Osteocyte (in vitro differentiated cells): ENCODE results near the gene RAMACL. TPM values are rescaled to one million over a fixed set of nuclear protein-coding genes. Genes with fewer than 3 reads are reported as not detected.

Experiments
- DNase-seq: peaks from one replicate; pipeline ENCODE4 v3.0.0; 2021; ENCODE audit warnings: mixed read lengths; ENCODE audit not compliant: unreplicated experiment; ENCODE audit errors: extremely low spot score
- H3K27ac Mint-ChIP-seq: one replicate; pipeline ENCODE4 v1.8.0; 2021; ENCODE audit warnings: mild to moderate bottlenecking, mixed read lengths; ENCODE audit not compliant: unreplicated experiment
- H3K27me3 Mint-ChIP-seq: one replicate; pipeline ENCODE4 v1.8.0; 2021; ENCODE audit warnings: mixed read lengths; ENCODE audit not compliant: unreplicated experiment
- H3K36me3 Mint-ChIP-seq: one replicate; pipeline ENCODE4 v1.8.0; 2021; ENCODE audit warnings: mixed read lengths; ENCODE audit not compliant: unreplicated experiment
- H3K4me1 Mint-ChIP-seq: one replicate; pipeline ENCODE4 v1.8.0; 2021; ENCODE audit warnings: mixed read lengths; ENCODE audit not compliant: unreplicated experiment
- H3K4me3 Mint-ChIP-seq: one replicate; pipeline ENCODE4 v1.8.0; 2021; ENCODE audit warnings: mild to moderate bottlenecking, moderate library complexity, mixed read lengths; ENCODE audit not compliant: unreplicated experiment
- H3K9me3 Mint-ChIP-seq: one replicate; pipeline ENCODE4 v1.8.0; 2021; ENCODE audit warnings: mixed read lengths; ENCODE audit not compliant: unreplicated experiment
- CTCF ChIP-seq: fragments of 200-600 bp; sonication (generic); IDR thresholded peaks from 2 replicates; pipeline ENCODE4 v1.5.0; 2021; ENCODE audit warnings: antibody characterized with exemption, mild to moderate bottlenecking, moderate library complexity
- total RNA-seq: library from RNA; stranded (reverse); gene quantifications from 2 replicates; pipeline ENCODE4 v1.2.1, GENCODE V29; 2021

Gene RAMACL
- total RNA-seq, 1 donor from 2014 or later: 3.6 TPM

DNA sequence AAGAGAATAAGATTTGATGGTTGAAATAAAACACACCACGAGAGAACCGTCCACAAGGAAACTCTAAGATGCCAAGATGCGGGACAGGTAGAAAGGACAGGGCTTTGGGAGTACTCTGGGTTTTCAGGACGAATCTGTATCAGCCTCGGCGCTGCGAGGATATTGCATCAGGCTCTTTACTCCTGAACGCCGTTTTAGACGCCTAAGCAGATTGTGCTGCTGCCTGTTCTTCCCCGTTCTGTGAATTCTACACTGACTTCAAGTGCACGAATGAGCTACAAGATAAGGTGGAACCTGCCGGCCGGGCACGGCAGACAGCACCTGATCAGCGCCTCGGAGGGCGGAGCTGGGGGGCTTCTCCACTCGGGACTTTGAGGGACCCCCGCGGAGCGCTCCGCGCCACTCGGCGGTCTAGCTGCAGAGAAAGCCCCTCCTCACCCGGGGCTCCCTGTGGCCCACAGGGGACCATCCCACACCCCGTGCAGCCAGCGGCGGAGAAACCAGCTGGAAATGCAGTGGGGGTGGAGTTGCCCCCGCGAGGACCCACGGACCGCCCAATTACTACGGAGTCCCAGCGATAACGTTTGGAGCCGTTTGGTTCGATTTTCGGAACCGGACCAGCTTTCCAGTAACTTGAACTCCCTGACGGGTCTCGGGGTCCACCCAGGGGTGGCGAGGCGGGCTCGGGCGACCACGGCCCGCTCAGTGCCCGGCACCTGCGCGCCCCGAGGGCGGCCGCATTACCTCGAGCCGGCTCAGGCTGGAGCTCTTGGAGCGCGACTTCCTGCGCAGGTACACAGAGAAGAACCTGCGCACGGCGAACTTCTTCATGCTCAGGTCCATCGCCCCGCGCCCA is 39.9 kb upstream of the RAMACL start:
- Mint-ChIP-seq H3K4me3 (peak overlapping the region; percentile 81), H3K4me1 (peaks cover 55% of the 10 kb centered on the region), H3K36me3 (no peaks in the 10 kb centered on the region), H3K9me3 (no peaks in the 10 kb centered on the region), H3K27ac (peak overlapping the region; percentile 93), H3K27me3 (no peaks in the 10 kb centered on the region)
- no peak for DNase-seq
- TF ChIP-seq CTCF: no peak

DNA sequence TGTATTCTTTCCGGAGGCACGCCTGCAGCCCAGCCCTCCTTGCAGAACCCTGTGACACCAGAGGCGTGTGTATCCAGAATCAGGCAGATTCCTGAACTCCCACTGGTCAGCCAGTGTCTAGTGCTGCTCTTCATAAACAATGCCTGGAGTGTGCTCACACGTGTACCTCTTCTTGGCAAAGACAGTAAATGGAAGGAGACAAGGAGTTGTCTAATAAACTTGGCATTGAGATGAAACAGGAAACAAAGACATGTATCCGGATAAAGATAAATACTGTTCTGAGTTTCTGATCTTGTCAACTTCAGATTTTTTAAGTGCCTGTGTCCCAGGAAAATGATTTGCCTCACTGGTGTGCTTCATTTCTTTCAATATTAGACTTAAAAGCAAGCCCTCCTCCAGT is 38.9 kb upstream of the RAMACL start:
- Mint-ChIP-seq H3K27ac (peak overlapping the region; percentile 93), H3K4me1 (peaks cover 66% of the 10 kb centered on the region), H3K27me3 (no peaks in the 10 kb centered on the region), H3K4me3 (peak overlapping the region; percentile 81), H3K36me3 (no peaks in the 10 kb centered on the region), H3K9me3 (no peaks in the 10 kb centered on the region)
- DNase-seq: peak; percentile 27
- TF ChIP-seq CTCF: no peak

GRCh38 chr6:166624275-166624674 is 37.8 kb upstream of the RAMACL start:
- peak overlapping the region; percentile 81 for H3K4me3 Mint-ChIP-seq
- H3K27ac Mint-ChIP-seq: peak overlapping the region; percentile 93
- DNase-seq: peak; percentile 85
- TF ChIP-seq CTCF: no peak
- no peaks in the 10 kb centered on the region for H3K9me3 Mint-ChIP-seq
- H3K36me3 Mint-ChIP-seq: no peaks in the 10 kb centered on the region
- H3K27me3 Mint-ChIP-seq: no peaks in the 10 kb centered on the region
- peaks cover 75% of the 10 kb centered on the region for H3K4me1 Mint-ChIP-seq

DNA sequence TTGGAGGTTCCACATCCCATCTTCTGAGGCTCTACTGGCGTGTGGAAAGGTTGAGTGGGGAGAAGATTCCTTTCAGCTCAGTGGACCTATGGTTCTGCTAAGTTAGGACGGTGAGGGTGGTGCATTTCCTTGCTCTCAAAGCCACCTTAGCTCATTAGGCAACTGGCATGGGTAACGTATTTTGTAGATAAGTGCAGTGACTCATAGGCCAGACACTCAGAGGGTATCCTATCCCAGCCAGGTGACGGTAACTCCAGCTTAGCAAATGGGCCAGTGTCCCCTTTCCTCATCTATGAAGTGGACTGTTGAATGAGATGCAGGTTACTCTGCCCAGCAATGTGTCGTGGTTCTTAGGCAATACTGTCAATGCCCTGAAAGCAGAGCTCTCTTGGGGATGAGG is 36.8 kb upstream of the RAMACL start:
- peak; percentile 34 for DNase-seq
- no peaks in the 10 kb centered on the region for H3K9me3 Mint-ChIP-seq
- H3K27ac Mint-ChIP-seq: peak overlapping the region; percentile 76
- peaks cover 7% of the 10 kb centered on the region for H3K36me3 Mint-ChIP-seq
- TF ChIP-seq CTCF: no peak
- H3K27me3 Mint-ChIP-seq: no peaks in the 10 kb centered on the region
- peaks cover 79% of the 10 kb centered on the region for H3K4me1 Mint-ChIP-seq
- H3K4me3 Mint-ChIP-seq: no peak overlapping the region

DNA sequence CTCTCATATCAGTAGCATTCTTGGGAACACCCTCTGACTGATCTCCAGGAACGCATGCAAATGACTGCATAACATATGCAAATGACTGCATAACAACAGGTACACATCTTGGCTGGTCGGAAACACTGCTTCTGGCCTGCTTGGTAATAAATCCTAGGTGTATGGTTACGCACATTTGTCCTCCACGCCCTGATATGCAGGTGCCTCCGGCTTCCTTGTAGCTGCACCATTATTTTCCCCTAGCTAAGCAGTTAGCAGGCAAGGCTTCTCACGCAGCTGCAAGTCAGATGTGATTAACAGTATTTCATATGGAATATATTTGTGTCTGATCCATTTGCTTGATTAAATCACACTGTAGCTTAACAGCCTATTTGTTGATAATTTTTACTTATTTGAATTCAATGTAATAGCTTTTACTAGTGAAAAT is 34.6 kb upstream of the RAMACL start:
- DNase-seq: no peak
- H3K9me3 Mint-ChIP-seq: no peaks in the 10 kb centered on the region

More for the DNA sequence above, 34.6 kb upstream of the RAMACL start:
- no peak for TF ChIP-seq CTCF
- peak overlapping the region; percentile 93 for H3K27ac Mint-ChIP-seq
- peaks cover 93% of the 10 kb centered on the region for H3K4me1 Mint-ChIP-seq
- H3K4me3 Mint-ChIP-seq: no peak overlapping the region
- H3K27me3 Mint-ChIP-seq: no peaks in the 10 kb centered on the region
- peaks cover 9% of the 10 kb centered on the region for H3K36me3 Mint-ChIP-seq
